Dendritic cell treated with granulocyte-macrophage colony-stimulating factor and Interleukin-4, amounts not matched to agents 40 ng/mL and 50 ng/mL, for 4 days (primary cell): ENCODE data around the gene ASCC1.

Experiments used
- H3K27ac Mint-ChIP-seq: one replicate; pipeline ENCODE4 v1.8.0; 2022; ENCODE audit warnings: mild to moderate bottlenecking, mixed read lengths
- H3K27me3 Mint-ChIP-seq: one replicate; pipeline ENCODE4 v1.8.0; 2022; ENCODE audit warnings: mild to moderate bottlenecking, mixed read lengths
- H3K36me3 Mint-ChIP-seq: one replicate; pipeline ENCODE4 v1.8.0; 2022; ENCODE audit warnings: low read depth, mixed read lengths
- H3K4me1 Mint-ChIP-seq: one replicate; pipeline ENCODE4 v1.8.0; 2022; ENCODE audit warnings: low read depth, mixed read lengths
- H3K4me3 Mint-ChIP-seq: one replicate; pipeline ENCODE4 v1.8.0; 2022; ENCODE audit warnings: mild to moderate bottlenecking, moderate library complexity, mixed read lengths
- H3K9me3 Mint-ChIP-seq: one replicate; pipeline ENCODE4 v1.8.0; 2022; ENCODE audit warnings: mixed read lengths
- intact Hi-C: fragments of 100-400 bp; cut with micrococcal nuclease; formaldehyde crosslinking; loops from one replicate; pipeline ENCODE4 v1.15.0; 2022

Gene ASCC1

GRCh38 chr10:72107325-72108003 lies 108.6 kb downstream of the ASCC1 start:
- Mint-ChIP-seq H3K36me3 (peaks cover 16% of the 10 kb centered on the region), H3K27me3 (no peaks in the 10 kb centered on the region), H3K4me1 (no peaks in the 10 kb centered on the region), H3K27ac (no peak overlapping the region), H3K4me3 (no peak overlapping the region), H3K9me3 (no peaks in the 10 kb centered on the region)
- intact Hi-C loops = no loop called here

GRCh38 chr10:72106896-72107295 lies 109.2 kb downstream of the ASCC1 start:
- Mint-ChIP-seq H3K4me3 (no peak overlapping the region), H3K4me1 (no peaks in the 10 kb centered on the region), H3K27me3 (no peaks in the 10 kb centered on the region), H3K36me3 (peaks cover 14% of the 10 kb centered on the region), H3K9me3 (no peaks in the 10 kb centered on the region), H3K27ac (no peak overlapping the region)
- intact Hi-C loops = no loop called here

GRCh38 chr10:72106154-72106849 lies 109.8 kb downstream of the ASCC1 start:
- no peak overlapping the region for H3K4me3 Mint-ChIP-seq
- intact Hi-C loops = no loop called here
- no peaks in the 10 kb centered on the region for H3K4me1 Mint-ChIP-seq
- no peaks in the 10 kb centered on the region for H3K27me3 Mint-ChIP-seq
- H3K36me3 Mint-ChIP-seq = peaks cover 19% of the 10 kb centered on the region
- H3K9me3 Mint-ChIP-seq = no peaks in the 10 kb centered on the region
- H3K27ac Mint-ChIP-seq = no peak overlapping the region

DNA sequence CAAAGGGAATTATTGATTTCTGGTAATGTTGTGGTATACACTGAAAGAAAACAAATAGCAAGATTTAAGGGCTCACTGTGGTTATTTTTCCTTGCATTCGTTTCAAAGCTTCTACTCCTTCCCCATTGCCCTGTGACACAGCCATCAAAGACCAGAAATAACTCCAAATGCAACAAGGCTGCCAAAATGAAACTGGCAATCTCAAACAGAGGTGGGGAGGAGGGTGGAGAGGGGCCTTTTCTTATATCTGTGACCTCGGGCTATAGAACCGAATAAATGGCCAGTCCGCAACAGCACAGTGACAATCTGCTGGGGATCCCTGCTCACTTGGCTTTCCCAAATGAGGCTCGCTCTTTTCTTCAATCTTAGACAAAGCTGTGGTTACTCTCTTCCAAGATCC lies 110.4 kb downstream of the ASCC1 start:
- H3K4me1 Mint-ChIP-seq = no peaks in the 10 kb centered on the region
- H3K27me3 Mint-ChIP-seq = no peaks in the 10 kb centered on the region
- peaks cover 25% of the 10 kb centered on the region for H3K36me3 Mint-ChIP-seq
- no peak overlapping the region for H3K27ac Mint-ChIP-seq
- intact Hi-C loops = no loop called here
- no peaks in the 10 kb centered on the region for H3K9me3 Mint-ChIP-seq
- H3K4me3 Mint-ChIP-seq = no peak overlapping the region

DNA sequence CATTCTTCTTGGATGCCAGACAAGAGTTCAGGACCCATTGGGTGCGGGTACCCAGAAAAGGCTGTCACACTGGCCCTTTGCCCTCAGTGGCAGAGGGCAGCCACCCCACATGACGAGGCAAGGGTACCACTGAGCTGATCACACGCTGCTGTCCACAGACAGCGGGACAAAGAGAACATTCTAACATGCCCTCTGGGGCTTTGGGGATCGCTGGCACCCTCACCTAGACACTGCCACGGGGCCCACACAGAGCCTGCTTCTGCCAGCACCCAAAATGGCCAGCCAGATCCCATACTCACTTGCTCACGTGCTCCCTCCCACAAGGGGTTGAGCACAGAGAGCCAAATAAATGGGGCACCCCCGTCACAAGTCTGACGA lies 111.0 kb downstream of the ASCC1 start:
- H3K9me3 Mint-ChIP-seq = no peaks in the 10 kb centered on the region
- no peaks in the 10 kb centered on the region for H3K27me3 Mint-ChIP-seq
- H3K27ac Mint-ChIP-seq = no peak overlapping the region
- no peaks in the 10 kb centered on the region for H3K4me1 Mint-ChIP-seq
- H3K4me3 Mint-ChIP-seq = no peak overlapping the region
- intact Hi-C loops = no loop called here
- peaks cover 25% of the 10 kb centered on the region for H3K36me3 Mint-ChIP-seq

- Mint-ChIP-seq H3K9me3 (no peaks in the 10 kb centered on the region), H3K36me3 (peaks cover 25% of the 10 kb centered on the region), H3K4me1 (no peaks in the 10 kb centered on the region), H3K4me3 (no peak overlapping the region), H3K27ac (no peak overlapping the region), H3K27me3 (no peaks in the 10 kb centered on the region)
- intact Hi-C loops = no loop called here
These were observed 111.5 kb downstream of the ASCC1 start for GRCh38 chr10:72104472-72105097.

GRCh38 chr10:72099600-72099921 lies 116.5 kb downstream of the ASCC1 start:
- no peak overlapping the region for H3K4me3 Mint-ChIP-seq
- intact Hi-C loops = no loop called here
- H3K4me1 Mint-ChIP-seq = peaks cover 12% of the 10 kb centered on the region
- no peaks in the 10 kb centered on the region for H3K27me3 Mint-ChIP-seq
- H3K36me3 Mint-ChIP-seq = peaks cover 49% of the 10 kb centered on the region
- H3K27ac Mint-ChIP-seq = no peak overlapping the region
- no peaks in the 10 kb centered on the region for H3K9me3 Mint-ChIP-seq

GRCh38 chr10:72098836-72099599 lies 117.1 kb downstream of the ASCC1 start:
- Mint-ChIP-seq H3K4me3 (no peak overlapping the region), H3K27me3 (no peaks in the 10 kb centered on the region), H3K27ac (no peak overlapping the region), H3K36me3 (peaks cover 53% of the 10 kb centered on the region), H3K9me3 (no peaks in the 10 kb centered on the region), H3K4me1 (peaks cover 12% of the 10 kb centered on the region)
- intact Hi-C loops = no loop called here

GRCh38 chr10:72098301-72098835 lies 117.7 kb downstream of the ASCC1 start:
- intact Hi-C loops = no loop called here
- Mint-ChIP-seq H3K27me3 (no peaks in the 10 kb centered on the region), H3K4me1 (peaks cover 12% of the 10 kb centered on the region), H3K36me3 (peaks cover 47% of the 10 kb centered on the region), H3K27ac (no peak overlapping the region), H3K9me3 (no peaks in the 10 kb centered on the region), H3K4me3 (no peak overlapping the region)

- H3K4me1 Mint-ChIP-seq = peaks cover 12% of the 10 kb centered on the region
- no peak overlapping the region for H3K4me3 Mint-ChIP-seq
- H3K27ac Mint-ChIP-seq = no peak overlapping the region
- intact Hi-C loops = no loop called here
- peaks cover 44% of the 10 kb centered on the region for H3K36me3 Mint-ChIP-seq
- H3K9me3 Mint-ChIP-seq = no peaks in the 10 kb centered on the region
- H3K27me3 Mint-ChIP-seq = no peaks in the 10 kb centered on the region
These were observed 118.4 kb downstream of the ASCC1 start for GRCh38 chr10:72097448-72098300.

- Mint-ChIP-seq H3K36me3 (peaks cover 35% of the 10 kb centered on the region), H3K27ac (no peak overlapping the region), H3K4me3 (no peak overlapping the region), H3K9me3 (no peaks in the 10 kb centered on the region), H3K4me1 (peaks cover 12% of the 10 kb centered on the region), H3K27me3 (peaks cover 9% of the 10 kb centered on the region)
- intact Hi-C loops = no loop called here
These were observed 119.7 kb downstream of the ASCC1 start for GRCh38 chr10:72096115-72097000.

DNA sequence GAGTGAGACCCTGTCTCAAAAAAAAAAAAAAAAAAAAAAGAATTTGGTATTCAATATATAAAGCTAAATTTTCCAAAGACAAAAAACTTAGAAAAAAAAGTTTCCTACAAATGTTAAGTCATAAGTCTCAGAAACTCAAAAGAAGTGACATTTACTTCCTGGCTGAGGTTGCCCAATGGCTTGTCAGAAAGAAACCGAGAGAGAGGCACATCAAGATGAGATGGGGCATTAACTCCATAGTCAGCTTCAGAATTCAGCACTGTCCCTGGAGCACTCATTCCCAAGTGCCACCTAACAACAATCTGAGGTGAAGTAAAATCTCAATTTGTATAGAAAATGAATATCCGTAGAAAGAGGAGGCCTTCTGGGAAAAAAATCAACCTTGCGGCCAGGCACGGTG lies 120.9 kb downstream of the ASCC1 start:
- H3K9me3 Mint-ChIP-seq = no peaks in the 10 kb centered on the region
- peaks cover 14% of the 10 kb centered on the region for H3K27me3 Mint-ChIP-seq
- peaks cover 12% of the 10 kb centered on the region for H3K4me1 Mint-ChIP-seq
- H3K36me3 Mint-ChIP-seq = peaks cover 28% of the 10 kb centered on the region
- intact Hi-C loops = no loop called here
- no peak overlapping the region for H3K27ac Mint-ChIP-seq
- no peak overlapping the region for H3K4me3 Mint-ChIP-seq
